ENCODE measurements around the gene USP31. TPM values are rescaled to one million over a fixed set of nuclear protein-coding genes. Genes with fewer than 3 reads are reported as not detected.

Gene USP31
- total and polyA plus RNA-seq, 2 of the 13 experiments (the other 11 are each of a cell fraction or from before 2014, with no cell fraction given), result 22.5 to 23.3 TPM

DNA sequence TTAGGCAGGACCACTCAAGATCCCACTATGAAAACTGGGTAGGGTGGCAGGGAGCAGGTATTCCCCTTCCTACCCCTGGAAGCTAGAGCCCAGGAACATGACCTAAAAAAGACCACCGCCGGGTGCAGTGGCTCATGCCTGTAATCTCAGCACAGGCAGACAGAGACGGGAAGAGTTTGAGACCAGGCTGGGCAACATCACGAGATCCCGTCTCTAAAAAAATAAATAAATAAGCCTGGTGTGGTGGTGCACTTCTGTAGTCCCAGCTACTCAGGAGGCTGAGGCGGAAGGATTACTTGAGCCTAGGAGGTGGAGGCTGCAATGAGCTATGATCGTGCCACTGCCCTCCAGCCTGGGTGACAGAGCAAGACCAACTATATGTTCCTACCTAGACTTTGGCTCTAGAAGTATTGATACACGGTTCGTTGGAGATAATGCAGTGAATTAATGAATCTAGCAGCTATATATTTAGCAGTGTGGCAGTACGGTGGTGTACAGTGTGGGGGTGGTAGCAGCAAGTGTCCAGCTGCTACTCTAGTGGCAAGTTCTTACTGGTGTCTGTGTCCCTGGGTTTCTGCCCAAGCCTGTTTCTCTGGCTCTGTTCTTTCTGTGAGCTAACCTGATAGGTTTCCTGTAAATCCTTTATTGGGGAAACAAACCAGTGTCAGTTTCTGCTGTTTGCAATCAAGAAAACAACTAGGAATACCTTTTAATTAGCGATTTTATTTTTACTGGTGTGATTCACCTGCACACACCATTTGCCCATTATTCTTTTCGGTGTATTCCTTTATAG, 3.3 kb upstream of the USP31 start:
- H3K9ac ChIP-seq (ENCODE audit: insufficient read depth, low read depth, low read length), result no peak overlapping the region
- no peak for TF ChIP-seq HNRNPK (IDR thresholded peaks at IDR 0.05; ENCODE audit: low read depth, low read length, poor library complexity, severe bottlenecking)
- TF ChIP-seq ZFP1 (CRISPR knock-in tag; IDR thresholded peaks at IDR 0.05), result no peak
- 0 out of 2 replicates have a peak, but pooled peaks have one; percentile 33 for TF ChIP-seq TBX2 (CRISPR knock-in tag; IDR thresholded peaks at IDR 0.05; ENCODE audit: borderline replicate concordance)
- TF ChIP-seq, protein P1, sequence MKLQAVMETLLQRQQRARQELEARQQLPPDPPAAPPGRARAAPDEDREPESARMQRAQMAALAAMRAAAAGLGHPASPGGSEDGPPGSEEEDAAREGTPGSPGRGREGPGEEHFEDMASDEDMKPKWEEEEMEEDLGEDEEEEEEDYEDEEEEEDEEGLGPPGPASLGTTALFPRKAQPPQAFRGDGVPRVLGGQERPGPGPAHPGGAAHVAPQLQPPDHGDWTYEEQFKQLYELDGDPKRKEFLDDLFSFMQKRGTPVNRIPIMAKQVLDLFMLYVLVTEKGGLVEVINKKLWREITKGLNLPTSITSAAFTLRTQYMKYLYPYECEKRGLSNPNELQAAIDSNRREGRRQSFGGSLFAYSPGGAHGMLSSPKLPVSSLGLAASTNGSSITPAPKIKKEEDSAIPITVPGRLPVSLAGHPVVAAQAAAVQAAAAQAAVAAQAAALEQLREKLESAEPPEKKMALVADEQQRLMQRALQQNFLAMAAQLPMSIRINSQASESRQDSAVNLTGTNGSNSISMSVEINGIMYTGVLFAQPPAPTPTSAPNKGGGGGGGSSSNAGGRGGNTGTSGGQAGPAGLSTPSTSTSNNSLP (IDR thresholded peaks at IDR 0.05; ENCODE audit: low read depth, low read length), result no peak
- no peak for TF ChIP-seq KMT2A (CRISPR knock-in tag; IDR thresholded peaks at IDR 0.05)
- no peak for TF ChIP-seq TAF1 (CRISPR knock-in tag; IDR thresholded peaks at IDR 0.05)
- TF ChIP-seq, protein P2, sequence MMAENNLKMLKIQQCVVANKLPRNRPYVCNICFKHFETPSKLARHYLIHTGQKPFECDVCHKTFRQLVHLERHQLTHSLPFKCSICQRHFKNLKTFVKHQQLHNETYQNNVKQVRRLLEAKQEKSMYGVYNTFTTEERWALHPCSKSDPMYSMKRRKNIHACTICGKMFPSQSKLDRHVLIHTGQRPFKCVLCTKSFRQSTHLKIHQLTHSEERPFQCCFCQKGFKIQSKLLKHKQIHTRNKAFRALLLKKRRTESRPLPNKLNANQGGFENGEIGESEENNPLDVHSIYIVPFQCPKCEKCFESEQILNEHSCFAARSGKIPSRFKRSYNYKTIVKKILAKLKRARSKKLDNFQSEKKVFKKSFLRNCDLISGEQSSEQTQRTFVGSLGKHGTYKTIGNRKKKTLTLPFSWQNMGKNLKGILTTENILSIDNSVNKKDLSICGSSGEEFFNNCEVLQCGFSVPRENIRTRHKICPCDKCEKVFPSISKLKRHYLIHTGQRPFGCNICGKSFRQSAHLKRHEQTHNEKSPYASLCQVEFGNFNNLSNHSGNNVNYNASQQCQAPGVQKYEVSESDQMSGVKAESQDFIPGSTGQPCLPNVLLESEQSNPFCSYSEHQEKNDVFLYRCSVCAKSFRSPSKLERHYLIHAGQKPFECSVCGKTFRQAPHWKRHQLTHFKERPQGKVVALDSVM (CRISPR knock-in tag; IDR thresholded peaks at IDR 0.05), result peak; percentile 69
- no peak for TF ChIP-seq PRPF4 (IDR thresholded peaks at IDR 0.05; ENCODE audit: low read depth, low read length, poor library complexity, severe bottlenecking)
- no peak for TF ChIP-seq PAX8 (CRISPR knock-in tag; IDR thresholded peaks at IDR 0.05; ENCODE audit: borderline replicate concordance)
- no peak for TF ChIP-seq MED8 (CRISPR knock-in tag; IDR thresholded peaks at IDR 0.05; ENCODE audit: insufficient replicate concordance)
- no peak for TF ChIP-seq FLYWCH1 (CRISPR knock-in tag; IDR thresholded peaks at IDR 0.05)
- no peak for TF ChIP-seq FOXJ3 (CRISPR knock-in tag; IDR thresholded peaks at IDR 0.05; ENCODE audit: borderline replicate concordance)
- no peak for TF ChIP-seq NFATC3 (CRISPR knock-in tag; IDR thresholded peaks at IDR 0.05)
- TF ChIP-seq GFI1 (CRISPR knock-in tag; IDR thresholded peaks at IDR 0.05; ENCODE audit: borderline replicate concordance), result no peak
- no peak for TF ChIP-seq TRAFD1 (CRISPR knock-in tag; IDR thresholded peaks at IDR 0.05; ENCODE audit: borderline replicate concordance)
- TF ChIP-seq EED (CRISPR knock-in tag; IDR thresholded peaks at IDR 0.05), result no peak
- 29% methylated on average over 12 of the region's 12 CpGs for WGBS (ENCODE audit: low lambda C conversion rate)
- H3K27me3 ChIP-seq (ENCODE audit: control insufficient read depth in 1 of 2, insufficient read depth in 2 of 2, low read length in 2 of 2), result peaks cover 2 to 8% of the 10 kb centered on the region in 2 experiments; a peak in 1 of 5 replicates
- H3K27ac ChIP-seq (ENCODE audit: extremely low read length, insufficient read depth, low read length), result no peak overlapping the region
- no peaks in the 10 kb centered on the region for H3K36me3 ChIP-seq (replicated peaks in 1 of 2; ENCODE audit: control insufficient read depth in 1 of 2, insufficient read depth in 2 of 2, low read length in 2 of 2)
- H3K4me3 ChIP-seq (replicated peaks in 1 of 3; ENCODE audit: insufficient read depth in 1 of 3, low read depth in 2 of 3, low read length in 3 of 3), result 0 out of 6 replicates have a peak overlapping the region, but pooled peaks of 1 of the 3 experiments have one; percentile 1
- in situ Hi-C loops (cut with HindIII; ENCODE audit: extremely low pct_ligation_motif_present, low pct_unique_long_range_greater_than_20kb) (no loop called here), intact Hi-C loops (cut with micrococcal nuclease; ENCODE audit: unreplicated experiment) (no loop called here)
- peaks cover 30% of the 10 kb centered on the region for H3K4me1 ChIP-seq (ENCODE audit: insufficient read depth, low read length)
- no peaks in the 10 kb centered on the region for H3K9me3 ChIP-seq (ENCODE audit: low read length)
- DNase-seq (ENCODE audit: low spot score) (no peak), FAIRE-seq (no peak), ATAC-seq (no peak)
- H2AFZ ChIP-seq (ENCODE audit: low read length), result peak overlapping the region; percentile 78
- peak overlapping the region; percentile 36; the same call in 1 of the 2 replicates for H3K4me2 ChIP-seq (ENCODE audit: low read depth, low read length)
- H4K20me1 ChIP-seq (ENCODE audit: insufficient read depth, low read length), result peaks cover under 1% of the 10 kb centered on the region; the same call in 1 of the 2 replicates
- POLR2A ChIA-PET, result interaction anchor here (1.2 kb wide), 1 partner anchor 11 kb away, joined by 3 read pairs; no protein-coding TSS in a partner anchor
- H3K79me2 ChIP-seq (ENCODE audit: insufficient read depth, low read length), result peaks cover 10% of the 10 kb centered on the region
- BruUV-seq (replicated peaks), result no TSS peak
- CTCF ChIA-PET (ENCODE audit: low intra/inter-chr PET ratio, low total read pairs), result no interaction called here

Measured in HepG2 (cell line).